HL-60 (cell line): ENCODE data around the gene ZNF839.

ENCODE experiments used
- DNase-seq, 2 experiments: peaks; one replicate each; pipeline ENCODE4 v3.0.0-alpha.2; 2010 to 2020; ENCODE audit warnings: low read depth in 1 of 2, low spot score in 1 of 2
- H3K27ac ChIP-seq: fragments of 250-450 bp; sonication (Bioruptor Pico); replicated peaks from 2 replicates; pipeline ENCODE4 v1.5.1; 2020; ENCODE audit warnings: mild to moderate bottlenecking, moderate library complexity
- H3K27me3 ChIP-seq: fragments of 250-450 bp; sonication (Bioruptor Pico); 2 replicates; pipeline ENCODE4 v1.5.1; 2021; ENCODE audit warnings: mild to moderate bottlenecking, moderate library complexity; ENCODE audit not compliant: insufficient read depth, poor library complexity, severe bottlenecking
- H3K4me3 ChIP-seq: replicated peaks from 2 replicates; pipeline ENCODE4 v1.5.1; 2011; ENCODE audit warnings: mild to moderate bottlenecking, control low read depth, low read length; ENCODE audit not compliant: insufficient read depth
- CTCF ChIP-seq: IDR thresholded peaks from one replicate; pipeline ENCODE4 v1.5.1; 2011; ENCODE audit warnings: low read length, control low read depth, inconsistent platforms; ENCODE audit not compliant: insufficient read depth
- GABPA ChIP-seq: IDR thresholded peaks from 2 replicates; pipeline ENCODE4 v1.6.1; 2012; ENCODE audit warnings: low read depth
- POLR2AphosphoS5 ChIP-seq: IDR thresholded peaks from 2 replicates; pipeline ENCODE4 v1.6.1; 2012; ENCODE audit warnings: low read depth
- REST ChIP-seq: IDR thresholded peaks from 2 replicates; pipeline ENCODE4 v1.6.1; 2012; ENCODE audit warnings: low read depth; ENCODE audit not compliant: insufficient replicate concordance
- SPI1 ChIP-seq: IDR thresholded peaks from 2 replicates; pipeline ENCODE4 v1.6.1; 2012; ENCODE audit warnings: low read depth, mild to moderate bottlenecking, borderline replicate concordance

ZNF839 gene

DNA sequence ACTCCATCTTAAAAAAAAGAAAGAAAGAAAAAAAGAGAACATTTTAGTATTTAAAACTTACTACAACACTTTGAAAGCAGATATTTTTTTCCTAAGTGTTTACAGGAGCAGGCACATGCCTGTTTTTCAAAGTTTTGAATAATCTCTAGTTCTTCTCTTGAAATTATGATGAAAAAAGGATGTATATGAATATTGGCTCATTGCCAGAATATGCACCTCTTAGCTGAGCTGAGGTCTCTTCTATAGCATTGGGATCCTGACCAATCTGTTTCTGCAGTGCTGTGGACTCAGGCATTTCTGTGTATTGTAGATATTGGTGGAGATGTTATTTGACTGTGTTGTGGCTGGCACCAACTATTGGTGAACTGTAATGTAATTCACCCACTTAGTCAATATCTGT lies 58.1 kb downstream of the ZNF839 start:
- Histone ChIP-seq H3K27me3 (no peaks in the 10 kb centered on the region), H3K4me3 (no peak overlapping the region), H3K27ac (no peak overlapping the region)
- no peak for TF ChIP-seq CTCF
- TF ChIP-seq REST, result no peak
- TF ChIP-seq SPI1, result no peak
- TF ChIP-seq POLR2AphosphoS5, result no peak
- TF ChIP-seq GABPA, result no peak
- no peak for DNase-seq

DNA sequence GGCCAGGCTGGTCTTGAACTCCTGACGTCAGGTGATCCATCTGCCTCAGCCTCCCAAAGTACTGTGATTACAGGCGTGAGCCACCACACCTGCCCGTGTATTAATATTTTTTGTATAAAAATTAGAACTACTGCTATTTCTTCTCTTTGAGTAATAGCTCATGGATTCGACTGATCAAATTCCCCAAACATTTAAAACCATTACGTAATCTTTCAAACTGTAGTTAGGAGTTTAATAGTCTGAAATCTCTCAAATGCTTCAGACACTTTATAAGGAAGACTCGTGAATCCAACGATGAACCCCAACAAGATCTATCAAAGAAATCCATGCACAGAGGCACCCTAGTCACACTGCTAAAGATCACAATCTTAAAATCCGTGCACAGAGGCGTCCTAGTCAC lies 59.3 kb downstream of the ZNF839 start:
- no peak for DNase-seq
- no peak for TF ChIP-seq CTCF
- TF ChIP-seq REST, result no peak
- no peak for TF ChIP-seq GABPA
- no peak for TF ChIP-seq SPI1
- no peak for TF ChIP-seq POLR2AphosphoS5
- Histone ChIP-seq H3K27ac (no peak overlapping the region), H3K4me3 (no peak overlapping the region), H3K27me3 (no peaks in the 10 kb centered on the region)

GRCh38 chr14:102387086-102387485 lies 67.5 kb downstream of the ZNF839 start:
- Histone ChIP-seq H3K27ac (no peak overlapping the region), H3K4me3 (no peak overlapping the region), H3K27me3 (no peaks in the 10 kb centered on the region)
- DNase-seq, result no peak
- TF ChIP-seq REST, result no peak
- no peak for TF ChIP-seq POLR2AphosphoS5
- TF ChIP-seq SPI1, result no peak
- no peak for TF ChIP-seq GABPA
- TF ChIP-seq CTCF, result no peak
